Esophagus squamous epithelium (tissue), 5 donors: Measurements from ENCODE around the gene CSTF2. TPM values are rescaled to one million over a fixed set of nuclear protein-coding genes. Genes with fewer than 3 reads are reported as not detected.

ENCODE experiments used
- DNase-seq: peaks from one replicate; lab custom pipeline; 2025; lab: John Stamatoyannopoulos, UW
- H3K27ac ChIP-seq, 4 donors: fragments of 200-600 bp; sonication (generic); one replicate each; pipeline ENCODE4 v1.5.1; 2016 to 2019; ENCODE audit warnings: mild to moderate bottlenecking in 1 of 4
- H3K27me3 ChIP-seq, 4 donors: fragments of 200-600 bp; sonication (generic); 1 replicate in 3 of 4; 2 replicates in 1 of 4; pipeline versions ENCODE4 v1.5.1 to v1.6.0; 2017 to 2021; ENCODE audit warnings: antibody characterized with exemption in 1 of 4
- H3K36me3 ChIP-seq, 3 donors: fragments of 200-600 bp; sonication (generic); one replicate each; pipeline ENCODE4 v1.5.1; 2016 to 2019
- H3K4me1 ChIP-seq, 3 donors: fragments of 200-600 bp; sonication (generic); one replicate each; pipeline ENCODE4 v1.5.1; 2017 to 2019
- H3K4me3 ChIP-seq, 4 donors: fragments of 200-600 bp; sonication (generic); 1 replicate in 3 of 4; 2 replicates in 1 of 4; pipeline ENCODE4 v1.5.1; 2016 to 2019; ENCODE audit warnings: mild to moderate bottlenecking in 2 of 4, moderate library complexity in 1 of 4
- H3K9me3 ChIP-seq, 3 donors: fragments of 200-600 bp; sonication (generic); one replicate each; pipeline ENCODE4 v1.5.1; 2016 to 2019
- CTCF ChIP-seq, 6 experiments: fragments of 450-650 bp in 4 of 6; fragments of 200-600 bp in 2 of 6; sonication (generic) in 2 of 6; IDR thresholded peaks; one replicate each; pipeline ENCODE4 v1.5.1; 2016 to 2019; ENCODE audit warnings: antibody characterized with exemption in 6 of 6, mild to moderate bottlenecking in 4 of 6, moderate library complexity in 4 of 6
- POLR2A ChIP-seq, 4 donors: fragments of 450-650 bp; IDR thresholded peaks; one replicate each; pipeline ENCODE4 v1.6.1; 2017; ENCODE audit warnings: antibody characterized with exemption in 4 of 4, mild to moderate bottlenecking in 4 of 4, moderate library complexity in 3 of 4
- WGBS, 2 donors: methylation state at CpG; one replicate each; pipeline ENCODE4 v1.1.5; 2018; 5-methylcytosine and 5-hydroxymethylcytosine counted together
- intact Hi-C: fragments of 100-400 bp; cut with DNase I; formaldehyde crosslinking; loops from one replicate; pipeline ENCODE4 v1.15.0; 2022
- total RNA-seq, 4 donors: library from RNA; depleted of rRNA; stranded (reverse); fragments of >200 nt; gene quantifications; one replicate each; pipeline ENCODE4 v1.1.0, GENCODE V29; 2016
- donor health status: DM: yes; HTN: yes; CAD: no.

The CSTF2 gene
- total RNA-seq, 4 donors from 2014 or later: 19.3 to 34.8 (median 24.9) TPM

GRCh38 chrX:100852810-100853209, 32.6 kb downstream of the CSTF2 start:
- no peak overlapping the region for H3K27ac ChIP-seq
- no peaks in the 10 kb centered on the region for H3K4me1 ChIP-seq
- no peaks in the 10 kb centered on the region for H3K36me3 ChIP-seq
- H3K4me3 ChIP-seq: no peak overlapping the region
- TF ChIP-seq POLR2A (IDR thresholded peaks at IDR 0.05): no peak
- no peak for TF ChIP-seq CTCF (IDR thresholded peaks at IDR 0.05)
- H3K9me3 ChIP-seq: no peaks in the 10 kb centered on the region
- H3K27me3 ChIP-seq: no peaks in the 10 kb centered on the region
- 40 to 72% methylated on average over 2 of the region's 2 CpGs for WGBS, 2 donors
- no peak for DNase-seq
- intact Hi-C loops: no loop called here

- no peak overlapping the region for H3K4me3 ChIP-seq
- no peak overlapping the region for H3K27ac ChIP-seq
- peaks cover 0 to 6% (median 0%) of the 10 kb centered on the region in 3 donors for H3K4me1 ChIP-seq
- TF ChIP-seq CTCF (IDR thresholded peaks at IDR 0.05) (no peak), POLR2A (IDR thresholded peaks at IDR 0.05) (no peak)
- no peaks in the 10 kb centered on the region for H3K9me3 ChIP-seq
- DNase-seq: no peak
- H3K36me3 ChIP-seq: no peaks in the 10 kb centered on the region
- intact Hi-C loops: no loop called here
- peaks cover 0 to 19% (median 0%) of the 10 kb centered on the region in 4 donors for H3K27me3 ChIP-seq
- WGBS, 2 donors: 38 to 50% methylated on average over 1 to 6 of the region's 6 CpGs
These were observed 43.2 kb downstream of the CSTF2 start for GRCh38 chrX:100863326-100863864.

- peak overlapping the region in 1 of 4 donors; percentile 36 for H3K27ac ChIP-seq
- intact Hi-C loops: no loop called here
- WGBS, 2 donors: 40 to 71% methylated on average over 2 of the region's 2 CpGs
- peaks cover 0 to 6% (median 0%) of the 10 kb centered on the region in 3 donors for H3K4me1 ChIP-seq
- H3K4me3 ChIP-seq: no peak overlapping the region
- peaks cover 0 to 18% (median 0%) of the 10 kb centered on the region in 4 donors for H3K27me3 ChIP-seq
- H3K36me3 ChIP-seq: no peaks in the 10 kb centered on the region
- H3K9me3 ChIP-seq: no peaks in the 10 kb centered on the region
- DNase-seq: no peak
- TF ChIP-seq POLR2A (IDR thresholded peaks at IDR 0.05) (no peak), CTCF (IDR thresholded peaks at IDR 0.05) (no peak)
These were observed 44.6 kb downstream of the CSTF2 start for GRCh38 chrX:100864657-100865391.

GRCh38 chrX:100868273-100868672, 48.1 kb downstream of the CSTF2 start:
- H3K4me3 ChIP-seq: no peak overlapping the region
- peaks cover 0 to 6% (median 0%) of the 10 kb centered on the region in 4 donors for H3K27me3 ChIP-seq
- no peaks in the 10 kb centered on the region for H3K36me3 ChIP-seq
- H3K4me1 ChIP-seq: peaks cover 0 to 6% (median 0%) of the 10 kb centered on the region in 3 donors
- no peaks in the 10 kb centered on the region for H3K9me3 ChIP-seq
- intact Hi-C loops: no loop called here
- no peak overlapping the region for H3K27ac ChIP-seq
- DNase-seq: no peak
- 63 to 75% methylated on average over 2 of the region's 2 CpGs for WGBS, 2 donors
- TF ChIP-seq CTCF (IDR thresholded peaks at IDR 0.05) (no peak), POLR2A (IDR thresholded peaks at IDR 0.05) (no peak)

- whole genome bisulfite sequencing, 2 donors: 75 to 83% methylated on average over 5 of the region's 5 CpGs
These were observed 50.3 kb downstream of the CSTF2 start for GRCh38 chrX:100870527-100870926.

More at GRCh38 chrX:100870527-100870926, 50.3 kb downstream of the CSTF2 start:
- DNase-seq: no peak
- Histone ChIP-seq H3K4me1 (no peaks in the 10 kb centered on the region), H3K27me3 (peaks cover 0 to 6% (median 0%) of the 10 kb centered on the region in 4 donors), H3K4me3 (no peak overlapping the region), H3K27ac (no peak overlapping the region), H3K9me3 (no peaks in the 10 kb centered on the region), H3K36me3 (no peaks in the 10 kb centered on the region)
- intact Hi-C loops: no loop called here
- TF ChIP-seq CTCF (IDR thresholded peaks at IDR 0.05): no peak
- no peak for TF ChIP-seq POLR2A (IDR thresholded peaks at IDR 0.05)
